GM23338 (cell line): ENCODE data around the gene FAM83F. TPM values are rescaled to one million over a fixed set of nuclear protein-coding genes. Genes with fewer than 3 reads are reported as not detected.

Source experiments
- ATAC-seq: fragments of 200-7000 bp; cut with Tn5 transposase; 3 replicates; pipeline ENCODE4 v1.9.1; 2020
- DNase-seq: peaks from one replicate; pipeline ENCODE4 v3.0.0-alpha.2; 2015; ENCODE audit warnings: low spot score
- H2AFZ ChIP-seq: fragments of 200-600 bp; sonication (generic); 2 replicates; pipeline ENCODE4 v1.8.0; 2016; ENCODE audit warnings: antibody characterized with exemption, mild to moderate bottlenecking, moderate library complexity
- H3F3A ChIP-seq: fragments of 200-600 bp; sonication (generic); replicated peaks from 2 replicates; pipeline ENCODE4 v1.8.0; 2017; ENCODE audit warnings: antibody characterized with exemption, mixed run types, low read depth
- H3K27ac ChIP-seq: fragments of 200-600 bp; sonication (generic); 2 replicates; pipeline ENCODE4 v1.6.1; 2016; ENCODE audit warnings: low read depth
- H3K27me3 ChIP-seq: fragments of 200-600 bp; sonication (generic); 2 replicates; pipeline ENCODE4 v1.8.0; 2016; ENCODE audit warnings: mild to moderate bottlenecking, mixed run types, moderate library complexity; ENCODE audit not compliant: insufficient read depth
- H3K36me3 ChIP-seq: fragments of 200-600 bp; sonication (generic); 2 replicates; pipeline ENCODE4 v1.8.0; 2016; ENCODE audit warnings: mild to moderate bottlenecking; ENCODE audit not compliant: insufficient read depth
- H3K4me1 ChIP-seq: fragments of 200-600 bp; sonication (generic); 2 replicates; pipeline ENCODE4 v1.8.0; 2016; ENCODE audit warnings: mild to moderate bottlenecking, moderate library complexity; ENCODE audit not compliant: insufficient read depth
- H3K4me2 ChIP-seq: fragments of 200-600 bp; sonication (generic); 2 replicates; pipeline ENCODE4 v1.7.1; 2017; ENCODE audit warnings: mixed run types
- H3K4me3 ChIP-seq: fragments of 200-600 bp; sonication (generic); 2 replicates; pipeline ENCODE4 v1.6.1; 2016; ENCODE audit warnings: mixed run types
- H3K79me2 ChIP-seq: fragments of 200-600 bp; sonication (generic); replicated peaks from 2 replicates; pipeline ENCODE4 v1.8.0; 2017; ENCODE audit warnings: mild to moderate bottlenecking; ENCODE audit not compliant: insufficient read depth
- H3K9me2 ChIP-seq: fragments of 200-600 bp; sonication (generic); 2 replicates; pipeline ENCODE4 v1.8.0; 2017; ENCODE audit not compliant: insufficient read depth
- H4K20me1 ChIP-seq: fragments of 200-600 bp; sonication (generic); replicated peaks from 2 replicates; pipeline ENCODE4 v1.8.0; 2017; ENCODE audit warnings: mild to moderate bottlenecking; ENCODE audit not compliant: insufficient read depth
- H3K27ac Mint-ChIP-seq: 2 replicates; pipeline ENCODE4 v1.8.0; 2020; ENCODE audit warnings: inconsistent platforms, mild to moderate bottlenecking, moderate library complexity, mixed read lengths
- H3K27me3 Mint-ChIP-seq: 3 replicates; pipeline ENCODE4 v1.8.0; 2022; ENCODE audit warnings: low read depth, mild to moderate bottlenecking, moderate library complexity, mixed read lengths, inconsistent platforms; ENCODE audit not compliant: insufficient read depth, poor library complexity
- H3K36me3 Mint-ChIP-seq: 3 replicates; pipeline ENCODE4 v1.8.0; 2021; ENCODE audit warnings: low read depth, mild to moderate bottlenecking, inconsistent platforms, moderate library complexity, mixed read lengths
- H3K4me1 Mint-ChIP-seq: 3 replicates; pipeline ENCODE4 v1.8.0; 2020; ENCODE audit warnings: mild to moderate bottlenecking, inconsistent platforms, mixed read lengths
- H3K4me3 Mint-ChIP-seq: 3 replicates; pipeline ENCODE4 v1.8.0; 2021; ENCODE audit warnings: moderate library complexity, mild to moderate bottlenecking, inconsistent platforms, mixed read lengths
- H3K9me3 Mint-ChIP-seq: 3 replicates; pipeline ENCODE4 v1.8.0; 2020; ENCODE audit warnings: moderate library complexity, mild to moderate bottlenecking, inconsistent platforms, mixed read lengths
- CREB1 ChIP-seq: fragments of 250-450 bp; sonication (Bioruptor Pico); IDR thresholded peaks from 2 replicates; pipeline ENCODE4 v1.5.0; 2020; ENCODE audit warnings: low read depth, mild to moderate bottlenecking, moderate library complexity
- EZH2 ChIP-seq: fragments of 200-600 bp; sonication (generic); IDR thresholded peaks from one replicate; pipeline ENCODE4 v1.8.0; 2017; ENCODE audit warnings: antibody characterized with exemption, mild to moderate bottlenecking, low read depth; ENCODE audit not compliant: unreplicated experiment
- EZH2phosphoT487 ChIP-seq: fragments of 200-600 bp; sonication (generic); IDR thresholded peaks from one replicate; pipeline ENCODE4 v1.8.1; 2018; ENCODE audit warnings: antibody characterized with exemption; ENCODE audit not compliant: unreplicated experiment
- NANOG ChIP-seq: IDR thresholded peaks from 2 replicates; pipeline ENCODE4 v1.6.1; 2016; ENCODE audit warnings: antibody characterized with exemption, borderline replicate concordance
- POLR2AphosphoS5 ChIP-seq: IDR thresholded peaks from 2 replicates; pipeline ENCODE4 v1.6.1; 2016; ENCODE audit warnings: antibody characterized with exemption, low read depth
- STAT1 ChIP-seq: IDR thresholded peaks from one replicate; pipeline ENCODE4 v1.6.1; 2016; ENCODE audit warnings: antibody characterized with exemption; ENCODE audit not compliant: unreplicated experiment
- ZNF331 ChIP-seq: fragments of 250-450 bp; sonication (Bioruptor Pico); IDR thresholded peaks from 2 replicates; pipeline ENCODE4 v1.5.0; 2020; ENCODE audit warnings: low read depth, mild to moderate bottlenecking, moderate library complexity
- polyA plus RNA-seq: library from polyadenylated mRNA; unstranded; fragments of >200 nt; fragmentation: Nextera tagmentation; extraction: Ambion mirVana; gene quantifications from 2 replicates; pipeline ENCODE4 v1.2.1, GENCODE V29; 2016
- total RNA-seq: library from RNA; depleted of rRNA; stranded (reverse); fragments of >200 nt; shearing (Covaris generic); gene quantifications from 2 replicates; pipeline ENCODE4 v1.2.3, GENCODE V29; 2014
- TF ChIP-seq, protein P1 (sequence below): IDR thresholded peaks from 2 replicates; pipeline ENCODE4 v1.6.1; 2016; ENCODE audit warnings: antibody characterized with exemption
- TF ChIP-seq, protein P2 (sequence below): IDR thresholded peaks from one replicate; pipeline ENCODE4 v1.6.1; 2018; ENCODE audit warnings: antibody characterized with exemption; ENCODE audit not compliant: unreplicated experiment
- TF ChIP-seq, protein P3 (sequence below): fragments of 250-450 bp; sonication (Bioruptor Pico); IDR thresholded peaks from 2 replicates; pipeline ENCODE4 v1.5.0; 2020; ENCODE audit warnings: mild to moderate bottlenecking, moderate library complexity

The FAM83F gene
- total and polyA plus RNA-seq, 2 experiments from 2014 or later, result 3.7 to 15.9 TPM

DNA sequence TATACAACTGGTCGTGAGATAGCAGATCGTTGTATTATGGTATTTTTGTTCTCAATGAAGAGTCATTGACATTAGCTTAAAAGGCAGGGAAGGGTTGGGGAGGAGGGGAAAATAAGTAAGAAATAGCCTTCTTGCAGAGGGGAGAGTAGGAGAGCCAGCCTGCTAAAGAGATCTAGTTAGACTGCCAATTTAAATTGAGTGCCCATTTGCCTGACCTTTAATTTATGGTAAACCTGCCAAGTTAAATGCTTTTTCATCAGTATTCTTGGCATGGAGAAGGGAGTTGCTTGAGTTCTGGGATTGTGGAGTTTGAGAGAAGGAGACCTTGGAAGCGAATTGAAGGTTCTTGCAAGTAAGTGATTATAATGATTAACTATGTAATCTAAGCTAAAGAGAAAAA lies 89.0 kb downstream of the FAM83F start:
- DNase-seq, result no peak
- H2AFZ ChIP-seq, result no peak overlapping the region
- peaks cover 4% of the 10 kb centered on the region for H3K4me1 Mint-ChIP-seq
- no peaks in the 10 kb centered on the region for H3K27me3 Mint-ChIP-seq
- H3K4me1 ChIP-seq, result peaks cover 13% of the 10 kb centered on the region
- no peaks in the 10 kb centered on the region for H3K36me3 Mint-ChIP-seq
- H3F3A ChIP-seq, result no peaks in the 10 kb centered on the region
- H4K20me1 ChIP-seq, result peaks cover 10% of the 10 kb centered on the region
- no peak for ATAC-seq
- no peaks in the 10 kb centered on the region for H3K27me3 ChIP-seq
- H3K9me2 ChIP-seq, result no peaks in the 10 kb centered on the region
- H3K4me2 ChIP-seq, result no peak overlapping the region
- H3K79me2 ChIP-seq, result peaks cover 26% of the 10 kb centered on the region
- H3K4me3 ChIP-seq, result no peak overlapping the region
- H3K36me3 ChIP-seq, result no peaks in the 10 kb centered on the region
- no peaks in the 10 kb centered on the region; the same call in 2 of the 3 replicates for H3K9me3 Mint-ChIP-seq
- no peak overlapping the region for H3K27ac Mint-ChIP-seq
- TF ChIP-seq NANOG (no peak), EZH2 (no peak), EZH2phosphoT487 (no peak), CREB1 (CRISPR knock-in tag) (no peak), STAT1 (no peak), POLR2AphosphoS5 (no peak)
- TF ChIP-seq, protein P1, sequence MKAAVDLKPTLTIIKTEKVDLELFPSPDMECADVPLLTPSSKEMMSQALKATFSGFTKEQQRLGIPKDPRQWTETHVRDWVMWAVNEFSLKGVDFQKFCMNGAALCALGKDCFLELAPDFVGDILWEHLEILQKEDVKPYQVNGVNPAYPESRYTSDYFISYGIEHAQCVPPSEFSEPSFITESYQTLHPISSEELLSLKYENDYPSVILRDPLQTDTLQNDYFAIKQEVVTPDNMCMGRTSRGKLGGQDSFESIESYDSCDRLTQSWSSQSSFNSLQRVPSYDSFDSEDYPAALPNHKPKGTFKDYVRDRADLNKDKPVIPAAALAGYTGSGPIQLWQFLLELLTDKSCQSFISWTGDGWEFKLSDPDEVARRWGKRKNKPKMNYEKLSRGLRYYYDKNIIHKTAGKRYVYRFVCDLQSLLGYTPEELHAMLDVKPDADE, result no peak
- TF ChIP-seq, protein P2, sequence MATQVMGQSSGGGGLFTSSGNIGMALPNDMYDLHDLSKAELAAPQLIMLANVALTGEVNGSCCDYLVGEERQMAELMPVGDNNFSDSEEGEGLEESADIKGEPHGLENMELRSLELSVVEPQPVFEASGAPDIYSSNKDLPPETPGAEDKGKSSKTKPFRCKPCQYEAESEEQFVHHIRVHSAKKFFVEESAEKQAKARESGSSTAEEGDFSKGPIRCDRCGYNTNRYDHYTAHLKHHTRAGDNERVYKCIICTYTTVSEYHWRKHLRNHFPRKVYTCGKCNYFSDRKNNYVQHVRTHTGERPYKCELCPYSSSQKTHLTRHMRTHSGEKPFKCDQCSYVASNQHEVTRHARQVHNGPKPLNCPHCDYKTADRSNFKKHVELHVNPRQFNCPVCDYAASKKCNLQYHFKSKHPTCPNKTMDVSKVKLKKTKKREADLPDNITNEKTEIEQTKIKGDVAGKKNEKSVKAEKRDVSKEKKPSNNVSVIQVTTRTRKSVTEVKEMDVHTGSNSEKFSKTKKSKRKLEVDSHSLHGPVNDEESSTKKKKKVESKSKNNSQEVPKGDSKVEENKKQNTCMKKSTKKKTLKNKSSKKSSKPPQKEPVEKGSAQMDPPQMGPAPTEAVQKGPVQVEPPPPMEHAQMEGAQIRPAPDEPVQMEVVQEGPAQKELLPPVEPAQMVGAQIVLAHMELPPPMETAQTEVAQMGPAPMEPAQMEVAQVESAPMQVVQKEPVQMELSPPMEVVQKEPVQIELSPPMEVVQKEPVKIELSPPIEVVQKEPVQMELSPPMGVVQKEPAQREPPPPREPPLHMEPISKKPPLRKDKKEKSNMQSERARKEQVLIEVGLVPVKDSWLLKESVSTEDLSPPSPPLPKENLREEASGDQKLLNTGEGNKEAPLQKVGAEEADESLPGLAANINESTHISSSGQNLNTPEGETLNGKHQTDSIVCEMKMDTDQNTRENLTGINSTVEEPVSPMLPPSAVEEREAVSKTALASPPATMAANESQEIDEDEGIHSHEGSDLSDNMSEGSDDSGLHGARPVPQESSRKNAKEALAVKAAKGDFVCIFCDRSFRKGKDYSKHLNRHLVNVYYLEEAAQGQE, result no peak
- no peak overlapping the region for H3K27ac ChIP-seq
- H3K4me3 Mint-ChIP-seq, result no peak overlapping the region

DNA sequence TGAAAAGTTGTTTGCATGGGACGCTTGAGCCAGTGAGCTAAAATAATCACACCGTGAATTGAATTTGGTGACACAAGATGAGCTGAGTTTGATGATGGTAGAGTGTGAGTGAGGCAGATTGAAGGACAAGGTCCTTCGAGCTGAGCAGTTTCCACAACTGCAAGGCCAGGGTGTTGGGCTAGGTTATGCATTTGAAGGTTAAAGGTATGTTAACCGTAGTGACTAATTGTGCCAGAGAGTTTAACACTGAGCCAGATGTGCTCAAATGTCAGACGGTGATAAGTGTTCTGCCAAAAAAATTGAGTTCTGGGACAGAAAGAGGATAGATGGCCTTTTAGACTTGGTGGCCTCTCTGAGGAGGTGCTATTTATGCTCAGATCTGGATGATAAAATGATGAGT lies 89.5 kb downstream of the FAM83F start:
- Histone ChIP-seq H3K4me1 (peaks cover 13% of the 10 kb centered on the region), H2AFZ (no peak overlapping the region), H3K36me3 (no peaks in the 10 kb centered on the region), H3F3A (no peaks in the 10 kb centered on the region), H4K20me1 (peaks cover 10% of the 10 kb centered on the region), H3K27ac (no peak overlapping the region), H3K27me3 (no peaks in the 10 kb centered on the region), H3K79me2 (peaks cover 26% of the 10 kb centered on the region), H3K9me2 (no peaks in the 10 kb centered on the region), H3K4me2 (no peak overlapping the region), H3K4me3 (no peak overlapping the region)
- no peaks in the 10 kb centered on the region for H3K36me3 Mint-ChIP-seq
- no peak for ATAC-seq
- no peaks in the 10 kb centered on the region; the same call in 2 of the 3 replicates for H3K9me3 Mint-ChIP-seq
- DNase-seq, result no peak
- H3K27ac Mint-ChIP-seq, result no peak overlapping the region
- H3K27me3 Mint-ChIP-seq, result no peaks in the 10 kb centered on the region
- H3K4me1 Mint-ChIP-seq, result peaks cover 4% of the 10 kb centered on the region
- no peak overlapping the region for H3K4me3 Mint-ChIP-seq
- TF ChIP-seq, protein P3, sequence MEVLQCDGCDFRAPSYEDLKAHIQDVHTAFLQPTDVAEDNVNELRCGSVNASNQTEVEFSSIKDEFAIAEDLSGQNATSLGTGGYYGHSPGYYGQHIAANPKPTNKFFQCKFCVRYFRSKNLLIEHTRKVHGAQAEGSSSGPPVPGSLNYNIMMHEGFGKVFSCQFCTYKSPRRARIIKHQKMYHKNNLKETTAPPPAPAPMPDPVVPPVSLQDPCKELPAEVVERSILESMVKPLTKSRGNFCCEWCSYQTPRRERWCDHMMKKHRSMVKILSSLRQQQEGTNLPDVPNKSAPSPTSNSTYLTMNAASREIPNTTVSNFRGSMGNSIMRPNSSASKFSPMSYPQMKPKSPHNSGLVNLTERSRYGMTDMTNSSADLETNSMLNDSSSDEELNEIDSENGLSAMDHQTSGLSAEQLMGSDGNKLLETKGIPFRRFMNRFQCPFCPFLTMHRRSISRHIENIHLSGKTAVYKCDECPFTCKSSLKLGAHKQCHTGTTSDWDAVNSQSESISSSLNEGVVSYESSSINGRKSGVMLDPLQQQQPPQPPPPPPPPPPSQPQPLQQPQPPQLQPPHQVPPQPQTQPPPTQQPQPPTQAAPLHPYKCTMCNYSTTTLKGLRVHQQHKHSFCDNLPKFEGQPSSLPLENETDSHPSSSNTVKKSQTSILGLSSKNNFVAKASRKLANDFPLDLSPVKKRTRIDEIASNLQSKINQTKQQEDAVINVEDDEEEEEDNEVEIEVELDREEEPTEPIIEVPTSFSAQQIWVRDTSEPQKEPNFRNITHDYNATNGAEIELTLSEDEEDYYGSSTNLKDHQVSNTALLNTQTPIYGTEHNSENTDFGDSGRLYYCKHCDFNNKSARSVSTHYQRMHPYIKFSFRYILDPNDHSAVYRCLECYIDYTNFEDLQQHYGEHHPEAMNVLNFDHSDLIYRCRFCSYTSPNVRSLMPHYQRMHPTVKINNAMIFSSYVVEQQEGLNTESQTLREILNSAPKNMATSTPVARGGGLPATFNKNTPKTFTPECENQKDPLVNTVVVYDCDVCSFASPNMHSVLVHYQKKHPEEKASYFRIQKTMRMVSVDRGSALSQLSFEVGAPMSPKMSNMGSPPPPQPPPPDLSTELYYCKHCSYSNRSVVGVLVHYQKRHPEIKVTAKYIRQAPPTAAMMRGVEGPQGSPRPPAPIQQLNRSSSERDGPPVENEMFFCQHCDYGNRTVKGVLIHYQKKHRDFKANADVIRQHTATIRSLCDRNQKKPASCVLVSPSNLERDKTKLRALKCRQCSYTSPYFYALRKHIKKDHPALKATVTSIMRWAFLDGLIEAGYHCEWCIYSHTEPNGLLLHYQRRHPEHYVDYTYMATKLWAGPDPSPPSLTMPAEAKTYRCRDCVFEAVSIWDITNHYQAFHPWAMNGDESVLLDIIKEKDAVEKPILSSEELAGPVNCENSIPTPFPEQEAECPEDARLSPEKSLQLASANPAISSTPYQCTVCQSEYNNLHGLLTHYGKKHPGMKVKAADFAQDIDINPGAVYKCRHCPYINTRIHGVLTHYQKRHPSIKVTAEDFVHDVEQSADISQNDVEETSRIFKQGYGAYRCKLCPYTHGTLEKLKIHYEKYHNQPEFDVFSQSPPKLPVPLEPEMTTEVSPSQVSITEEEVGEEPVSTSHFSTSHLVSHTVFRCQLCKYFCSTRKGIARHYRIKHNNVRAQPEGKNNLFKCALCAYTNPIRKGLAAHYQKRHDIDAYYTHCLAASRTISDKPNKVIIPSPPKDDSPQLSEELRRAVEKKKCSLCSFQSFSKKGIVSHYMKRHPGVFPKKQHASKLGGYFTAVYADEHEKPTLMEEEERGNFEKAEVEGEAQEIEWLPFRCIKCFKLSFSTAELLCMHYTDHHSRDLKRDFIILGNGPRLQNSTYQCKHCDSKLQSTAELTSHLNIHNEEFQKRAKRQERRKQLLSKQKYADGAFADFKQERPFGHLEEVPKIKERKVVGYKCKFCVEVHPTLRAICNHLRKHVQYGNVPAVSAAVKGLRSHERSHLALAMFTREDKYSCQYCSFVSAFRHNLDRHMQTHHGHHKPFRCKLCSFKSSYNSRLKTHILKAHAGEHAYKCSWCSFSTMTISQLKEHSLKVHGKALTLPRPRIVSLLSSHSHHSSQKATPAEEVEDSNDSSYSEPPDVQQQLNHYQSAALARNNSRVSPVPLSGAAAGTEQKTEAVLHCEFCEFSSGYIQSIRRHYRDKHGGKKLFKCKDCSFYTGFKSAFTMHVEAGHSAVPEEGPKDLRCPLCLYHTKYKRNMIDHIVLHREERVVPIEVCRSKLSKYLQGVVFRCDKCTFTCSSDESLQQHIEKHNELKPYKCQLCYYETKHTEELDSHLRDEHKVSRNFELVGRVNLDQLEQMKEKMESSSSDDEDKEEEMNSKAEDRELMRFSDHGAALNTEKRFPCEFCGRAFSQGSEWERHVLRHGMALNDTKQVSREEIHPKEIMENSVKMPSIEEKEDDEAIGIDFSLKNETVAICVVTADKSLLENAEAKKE (CRISPR knock-in tag), result no peak
- TF ChIP-seq ZNF331 (CRISPR knock-in tag) (no peak), EZH2phosphoT487 (no peak)
